Hepatocyte (in vitro differentiated cells): ENCODE measurements around the gene TESK2.

ENCODE experiments used
- CTCF ChIP-seq: fragments of 200-600 bp; sonication (generic); IDR thresholded peaks from 2 replicates; pipeline ENCODE4 v1.5.1; 2016; ENCODE audit warnings: antibody characterized with exemption, mild to moderate bottlenecking; ENCODE audit not compliant: poor library complexity
- EZH2 ChIP-seq: fragments of 200-600 bp; sonication (generic); IDR thresholded peaks from 2 replicates; pipeline ENCODE4 v1.6.1; 2016; ENCODE audit warnings: antibody characterized with exemption, mild to moderate bottlenecking, borderline replicate concordance
- EZH2phosphoT487 ChIP-seq: fragments of 200-600 bp; sonication (generic); IDR thresholded peaks from one replicate; pipeline ENCODE4 v1.6.1; 2018; ENCODE audit warnings: antibody characterized with exemption, mild to moderate bottlenecking, low read depth, moderate library complexity; ENCODE audit not compliant: unreplicated experiment, severe bottlenecking

GRCh38 chr1:45327644-45328515, 163.1 kb downstream of the TESK2 start:
- TF ChIP-seq CTCF (no peak), EZH2 (no peak), EZH2phosphoT487 (no peak)
